Mesendoderm (in vitro differentiated cells): Measurements from ENCODE around the gene PLA2G2F.

ENCODE experiments used
- DNase-seq: peaks from one replicate; pipeline ENCODE4 v3.0.0; 2013
- H2AK5ac ChIP-seq: 2 replicates; pipeline ENCODE4 v1.6.1; 2013; ENCODE audit warnings: low read length, inconsistent platforms
- H2BK120ac ChIP-seq: 2 replicates; pipeline ENCODE4 v1.6.1; 2013; ENCODE audit warnings: low read depth, mild to moderate bottlenecking, low read length, moderate library complexity, mixed read lengths
- H2BK15ac ChIP-seq: replicated peaks from 2 replicates; pipeline ENCODE4 v1.6.1; 2013; ENCODE audit warnings: low read depth, mild to moderate bottlenecking, moderate library complexity
- H2BK5ac ChIP-seq: 2 replicates; pipeline ENCODE4 v1.6.1; 2013; ENCODE audit warnings: low read length, inconsistent platforms
- H3K18ac ChIP-seq: 2 replicates; pipeline ENCODE4 v1.6.1; 2013; ENCODE audit warnings: mild to moderate bottlenecking, low read length, mixed read lengths
- H3K23ac ChIP-seq: one replicate; pipeline ENCODE4 v1.6.1; 2013; ENCODE audit warnings: low read length
- H3K27ac ChIP-seq: 2 replicates; pipeline ENCODE4 v1.5.1; 2013; ENCODE audit warnings: low read depth, mild to moderate bottlenecking, inconsistent platforms, low read length, moderate library complexity
- H3K27me3 ChIP-seq: 2 replicates; pipeline ENCODE4 v1.6.1; 2013; ENCODE audit warnings: low read length, control low read depth, mild to moderate bottlenecking, inconsistent platforms; ENCODE audit not compliant: insufficient read depth, poor library complexity
- H3K36me3 ChIP-seq: 2 replicates; pipeline ENCODE4 v1.6.1; 2013; ENCODE audit warnings: low read length, inconsistent platforms; ENCODE audit not compliant: control insufficient read depth, insufficient read depth
- H3K4ac ChIP-seq: one replicate; pipeline ENCODE4 v1.6.1; 2013; ENCODE audit warnings: low read depth, mild to moderate bottlenecking, low read length, moderate library complexity
- H3K4me1 ChIP-seq: 2 replicates; pipeline ENCODE4 v1.6.1; 2013; ENCODE audit warnings: low read depth, low read length, inconsistent platforms; ENCODE audit not compliant: control insufficient read depth
- H3K4me2 ChIP-seq: 2 replicates; pipeline ENCODE4 v1.6.1; 2013; ENCODE audit warnings: low read length
- H3K4me3 ChIP-seq: 2 replicates; pipeline ENCODE4 v1.5.1; 2013; ENCODE audit warnings: mild to moderate bottlenecking, low read length
- H3K56ac ChIP-seq: one replicate; pipeline ENCODE4 v1.6.1; 2013; ENCODE audit warnings: low read length
- H3K79me1 ChIP-seq: 2 replicates; pipeline ENCODE4 v1.6.1; 2013; ENCODE audit warnings: low read length, inconsistent platforms
- H3K79me2 ChIP-seq: 2 replicates; pipeline ENCODE4 v1.6.1; 2013; ENCODE audit warnings: mild to moderate bottlenecking, low read length; ENCODE audit not compliant: control insufficient read depth, insufficient read depth
- H3K9ac ChIP-seq: 2 replicates; pipeline ENCODE4 v1.6.1; 2013; ENCODE audit warnings: low read length, inconsistent platforms
- H4K5ac ChIP-seq: one replicate; pipeline ENCODE4 v1.6.1; 2013; ENCODE audit warnings: low read length
- H4K8ac ChIP-seq: one replicate; pipeline ENCODE4 v1.6.1; 2013; ENCODE audit warnings: low read depth, mild to moderate bottlenecking, control low read depth, low read length, moderate library complexity
- WGBS: extraction: QIAGEN DNeasy Blood & Tissue Kit; methylation state at CpG from one replicate; pipeline ENCODE4 v1.1.7; 2013; ENCODE audit warnings: low lambda C conversion rate, missing lambda C conversion rate; ENCODE audit not compliant: insufficient coverage; ENCODE audit errors: extremely low coverage; 5-methylcytosine and 5-hydroxymethylcytosine counted together

PLA2G2F gene

DNA sequence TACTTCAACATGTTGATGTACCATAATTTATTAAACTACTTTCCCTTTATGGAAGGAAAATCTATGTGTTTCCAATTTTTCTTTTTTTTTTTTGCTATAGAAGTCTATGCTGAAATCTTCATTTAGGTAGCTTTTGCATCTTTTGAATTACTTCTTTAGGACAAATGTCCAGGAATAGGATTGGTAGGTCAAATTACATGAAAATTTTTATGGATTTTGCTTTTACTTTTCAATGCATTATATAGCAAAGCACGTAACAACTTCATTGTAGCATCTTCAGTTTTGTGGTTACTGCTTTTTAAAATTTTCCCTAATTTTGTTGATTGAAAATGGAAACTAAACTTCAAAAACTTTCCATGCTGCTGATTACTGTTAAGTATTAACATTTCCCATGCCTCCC, 59.2 kb downstream of the PLA2G2F start:
- Histone ChIP-seq H2BK120ac (no peak overlapping the region), H4K8ac (no peak overlapping the region), H3K4me1 (peaks cover 4% of the 10 kb centered on the region), H3K9ac (no peak overlapping the region), H3K4ac (no peak overlapping the region), H3K18ac (no peak overlapping the region), H4K5ac (no peak overlapping the region), H3K79me2 (no peaks in the 10 kb centered on the region), H3K27ac (no peak overlapping the region), H3K23ac (no peak overlapping the region), H3K4me3 (no peak overlapping the region), H3K79me1 (no peaks in the 10 kb centered on the region), H3K27me3 (no peaks in the 10 kb centered on the region), H3K4me2 (no peak overlapping the region), H2BK5ac (no peak overlapping the region), H3K56ac (no peak overlapping the region), H2BK15ac (no peak overlapping the region), H3K36me3 (no peaks in the 10 kb centered on the region), H2AK5ac (no peak overlapping the region)
- no peak for DNase-seq
- no CpG with 5 or more reads among the region's 1 CpG for WGBS

DNA sequence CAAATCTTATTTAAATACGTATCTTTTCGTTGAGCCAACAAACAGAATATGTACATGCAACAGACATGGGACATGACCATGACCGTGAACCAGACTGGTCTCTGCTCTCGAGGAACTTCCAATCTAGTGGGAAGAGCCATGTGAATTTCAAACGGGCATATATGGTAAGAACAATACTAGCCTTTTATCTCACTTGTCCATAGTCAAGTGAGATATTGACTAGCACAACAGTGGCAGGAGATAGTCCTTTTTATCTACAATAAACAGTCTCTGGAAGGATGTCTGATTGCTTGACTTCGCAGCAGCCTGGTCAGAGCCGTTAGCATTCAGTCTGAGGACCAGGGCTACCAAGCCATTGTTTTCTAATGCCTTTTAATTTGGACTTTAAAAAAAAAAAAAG, 59.8 kb downstream of the PLA2G2F start:
- Histone ChIP-seq H3K79me1 (no peaks in the 10 kb centered on the region), H4K8ac (no peak overlapping the region), H3K79me2 (no peaks in the 10 kb centered on the region), H4K5ac (no peak overlapping the region), H2AK5ac (no peak overlapping the region), H3K18ac (no peak overlapping the region), H2BK15ac (no peak overlapping the region), H3K56ac (no peak overlapping the region), H3K27ac (no peak overlapping the region), H3K23ac (no peak overlapping the region), H3K4ac (no peak overlapping the region), H3K4me3 (no peak overlapping the region), H3K36me3 (no peaks in the 10 kb centered on the region), H3K4me2 (no peak overlapping the region), H3K27me3 (no peaks in the 10 kb centered on the region), H3K9ac (no peak overlapping the region), H2BK5ac (no peak overlapping the region), H3K4me1 (peaks cover 4% of the 10 kb centered on the region), H2BK120ac (no peak overlapping the region)
- peak; percentile 28 for DNase-seq
- WGBS = no CpG with 5 or more reads among the region's 7 CpGs

DNA sequence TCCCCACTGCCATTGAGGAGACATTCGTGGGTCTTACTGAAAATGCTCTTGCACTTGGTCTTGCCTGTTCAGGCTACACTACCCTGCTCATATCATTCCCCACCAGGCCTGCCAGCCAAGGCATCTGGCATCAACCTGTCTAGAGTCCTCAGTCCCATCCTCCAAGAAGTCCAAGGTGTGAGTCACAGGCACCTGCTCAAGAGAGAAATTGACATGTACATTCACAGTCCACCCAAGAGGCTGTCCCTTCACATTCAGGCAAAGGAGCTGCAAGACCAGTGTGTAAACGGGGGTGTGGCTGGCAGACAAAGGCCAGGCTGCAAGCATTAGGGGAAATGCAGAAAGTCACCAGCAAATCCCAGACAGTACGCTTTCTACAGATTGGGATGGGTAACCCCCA, 60.3 kb downstream of the PLA2G2F start:
- no peak overlapping the region for H2BK5ac ChIP-seq
- H2BK15ac ChIP-seq = no peak overlapping the region
- DNase-seq = no peak
- H3K36me3 ChIP-seq = no peaks in the 10 kb centered on the region
- no peak overlapping the region for H3K18ac ChIP-seq
- H3K79me1 ChIP-seq = no peaks in the 10 kb centered on the region
- no peak overlapping the region for H4K5ac ChIP-seq
- H3K4ac ChIP-seq = no peak overlapping the region
- H2BK120ac ChIP-seq = no peak overlapping the region
- no peak overlapping the region for H3K27ac ChIP-seq
- H3K23ac ChIP-seq = no peak overlapping the region
- H3K4me1 ChIP-seq = peaks cover 4% of the 10 kb centered on the region
- H3K79me2 ChIP-seq = no peaks in the 10 kb centered on the region
- H3K27me3 ChIP-seq = no peaks in the 10 kb centered on the region
- no peak overlapping the region for H3K4me3 ChIP-seq
- no peak overlapping the region for H3K56ac ChIP-seq
- no CpG with 5 or more reads among the region's 3 CpGs for WGBS
- H4K8ac ChIP-seq = no peak overlapping the region
- no peak overlapping the region for H3K9ac ChIP-seq
- no peak overlapping the region for H3K4me2 ChIP-seq
- H2AK5ac ChIP-seq = no peak overlapping the region

DNA sequence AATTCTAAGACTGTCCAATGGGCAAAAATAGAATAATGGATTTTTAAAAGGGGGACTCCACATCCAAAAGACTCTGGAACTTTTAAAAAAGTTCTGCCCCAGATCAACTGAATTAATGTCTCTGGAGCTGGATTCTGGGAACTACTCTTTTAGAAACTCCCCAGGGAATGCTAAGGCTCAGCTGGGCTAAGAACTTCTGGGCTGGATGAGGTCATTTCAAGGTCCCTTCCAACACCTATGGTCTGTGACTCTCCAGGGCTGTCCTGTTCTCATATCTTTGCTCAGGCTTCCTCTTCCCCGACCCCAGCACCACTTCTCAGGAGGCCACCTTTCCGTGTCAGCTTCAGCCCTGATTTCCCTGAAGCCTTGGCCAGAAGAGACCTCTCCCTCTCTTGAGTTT, 60.7 kb downstream of the PLA2G2F start:
- Histone ChIP-seq H2BK5ac (no peak overlapping the region), H3K27ac (no peak overlapping the region), H4K8ac (no peak overlapping the region), H3K27me3 (no peaks in the 10 kb centered on the region), H3K56ac (no peak overlapping the region), H3K23ac (no peak overlapping the region), H2AK5ac (no peak overlapping the region), H3K4me3 (no peak overlapping the region), H2BK120ac (no peak overlapping the region), H3K79me2 (no peaks in the 10 kb centered on the region), H2BK15ac (no peak overlapping the region), H3K4ac (no peak overlapping the region), H3K36me3 (no peaks in the 10 kb centered on the region), H4K5ac (no peak overlapping the region), H3K4me1 (peaks cover 4% of the 10 kb centered on the region), H3K9ac (no peak overlapping the region), H3K18ac (no peak overlapping the region), H3K79me1 (no peaks in the 10 kb centered on the region), H3K4me2 (no peak overlapping the region)
- DNase-seq = no peak
- WGBS = no CpG with 5 or more reads among the region's 2 CpGs
